HG03108 (cell line): ENCODE data around the gene MARK2.

Source experiments
- ATAC-seq: cut with Tn5 transposase; IDR thresholded peaks from one replicate; pipeline ENCODE4 v1.9.1; 2021; ENCODE audit warnings: moderate library complexity; ENCODE audit not compliant: unreplicated experiment

The MARK2 gene

GRCh38 chr11:63920126-63920938 is 81.4 kb downstream of the MARK2 start:
- ATAC-seq = no peak

GRCh38 chr11:63920939-63921417 is 82.1 kb downstream of the MARK2 start:
- ATAC-seq = no peak

GRCh38 chr11:63922673-63923192 is 83.8 kb downstream of the MARK2 start:
- no peak for ATAC-seq

GRCh38 chr11:63923319-63923718 is 84.4 kb downstream of the MARK2 start:
- no peak for ATAC-seq

GRCh38 chr11:63929616-63930015 is 90.7 kb downstream of the MARK2 start:
- ATAC-seq = no peak

- no peak for ATAC-seq
These were observed 92.1 kb downstream of the MARK2 start for GRCh38 chr11:63931045-63931444.

- no peak for ATAC-seq
These were observed 93.0 kb downstream of the MARK2 start for GRCh38 chr11:63931876-63932275.

GRCh38 chr11:63933459-63933858 is 94.5 kb downstream of the MARK2 start:
- ATAC-seq = no peak

GRCh38 chr11:63937713-63938478 is 99.0 kb downstream of the MARK2 start:
- ATAC-seq = no peak

GRCh38 chr11:63938479-63939396 is 99.8 kb downstream of the MARK2 start, which contains the start of gene NAA40:
TSS of gene NAA40 (plus strand) at chr11:63939002. CDS start at chr11:63939097, 95 bp downstream.
- peak; percentile 86 for ATAC-seq

GRCh38 chr11:63939397-63939891 is 100.5 kb downstream of the MARK2 start:
- ATAC-seq = no peak

GRCh38 chr11:63940786-63941185 is 101.9 kb downstream of the MARK2 start:
- no peak for ATAC-seq

- ATAC-seq = no peak
These were observed 103.0 kb downstream of the MARK2 start for GRCh38 chr11:63941901-63942300.

- no peak for ATAC-seq
These were observed 103.9 kb downstream of the MARK2 start for GRCh38 chr11:63942803-63943202.

GRCh38 chr11:63944987-63945386 is 106.1 kb downstream of the MARK2 start:
- ATAC-seq = no peak

- no peak for ATAC-seq
These were observed 106.7 kb downstream of the MARK2 start for GRCh38 chr11:63945477-63946163.

- ATAC-seq = peak; percentile 54
These were observed 113.0 kb downstream of the MARK2 start for GRCh38 chr11:63951779-63952536.

GRCh38 chr11:63952570-63952969 is 113.7 kb downstream of the MARK2 start:
- ATAC-seq = no peak

GRCh38 chr11:63958008-63958407 is 119.1 kb downstream of the MARK2 start:
- no peak for ATAC-seq
